GM19397 (cell line): ENCODE data around the gene CD247.

Experiments
- ATAC-seq: cut with Tn5 transposase; IDR thresholded peaks from one replicate; pipeline ENCODE4 v1.9.1; 2021; ENCODE audit warnings: mild to moderate bottlenecking, moderate library complexity; ENCODE audit not compliant: unreplicated experiment

The CD247 gene

GRCh38 chr1:167463875-167464575, 54.3 kb downstream of the CD247 start:
- no peak for ATAC-seq

DNA sequence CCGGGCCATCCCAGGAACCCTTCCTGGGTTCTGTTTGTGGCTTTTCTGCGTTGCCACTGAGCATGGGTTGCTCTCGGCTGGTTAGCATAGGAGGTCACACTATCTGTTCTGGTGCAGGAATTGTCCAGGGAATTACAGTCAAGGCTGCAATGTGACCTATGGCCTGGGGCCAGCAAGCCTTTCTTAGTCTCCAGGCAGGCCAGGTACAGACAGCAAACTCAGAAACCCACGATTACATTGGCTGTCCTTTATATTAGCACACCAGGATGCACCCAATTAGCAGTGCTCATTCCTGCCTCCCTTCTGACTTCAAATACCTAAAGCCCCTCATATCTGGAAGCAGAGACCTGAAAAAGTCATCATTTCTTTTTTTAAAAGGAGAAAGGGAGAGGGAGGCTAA, 55.2 kb downstream of the CD247 start:
- no peak for ATAC-seq

DNA sequence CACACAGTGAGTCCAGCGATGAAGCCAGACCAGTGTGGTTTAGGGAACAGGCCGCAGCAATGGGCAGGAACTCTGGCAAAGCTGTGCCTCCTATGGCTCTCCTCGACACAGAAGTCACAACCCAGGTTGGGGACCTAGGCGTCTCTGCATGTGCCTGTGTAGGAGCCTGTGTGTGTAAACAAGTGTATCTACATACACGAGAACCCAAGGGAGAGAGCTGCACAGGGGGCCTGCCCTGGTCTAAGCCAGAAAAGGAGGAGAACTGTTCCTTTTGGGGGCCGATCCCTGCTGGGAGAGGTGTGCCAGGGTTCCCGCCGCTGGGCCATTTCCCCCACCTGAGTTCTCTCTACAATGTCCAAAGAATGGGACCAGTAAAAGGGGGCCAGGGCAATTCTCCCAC, 56.0 kb downstream of the CD247 start:
- ATAC-seq: no peak

- no peak for ATAC-seq
These were observed 57.5 kb downstream of the CD247 start for GRCh38 chr1:167460836-167461235.

GRCh38 chr1:167457936-167458584, 60.3 kb downstream of the CD247 start:
- ATAC-seq: no peak

- ATAC-seq: no peak
These were observed 61.4 kb downstream of the CD247 start for GRCh38 chr1:167456926-167457325.

- no peak for ATAC-seq
These were observed 61.8 kb downstream of the CD247 start for GRCh38 chr1:167456524-167456923.

GRCh38 chr1:167455786-167456446, 62.4 kb downstream of the CD247 start:
- peak; percentile 34 for ATAC-seq

DNA sequence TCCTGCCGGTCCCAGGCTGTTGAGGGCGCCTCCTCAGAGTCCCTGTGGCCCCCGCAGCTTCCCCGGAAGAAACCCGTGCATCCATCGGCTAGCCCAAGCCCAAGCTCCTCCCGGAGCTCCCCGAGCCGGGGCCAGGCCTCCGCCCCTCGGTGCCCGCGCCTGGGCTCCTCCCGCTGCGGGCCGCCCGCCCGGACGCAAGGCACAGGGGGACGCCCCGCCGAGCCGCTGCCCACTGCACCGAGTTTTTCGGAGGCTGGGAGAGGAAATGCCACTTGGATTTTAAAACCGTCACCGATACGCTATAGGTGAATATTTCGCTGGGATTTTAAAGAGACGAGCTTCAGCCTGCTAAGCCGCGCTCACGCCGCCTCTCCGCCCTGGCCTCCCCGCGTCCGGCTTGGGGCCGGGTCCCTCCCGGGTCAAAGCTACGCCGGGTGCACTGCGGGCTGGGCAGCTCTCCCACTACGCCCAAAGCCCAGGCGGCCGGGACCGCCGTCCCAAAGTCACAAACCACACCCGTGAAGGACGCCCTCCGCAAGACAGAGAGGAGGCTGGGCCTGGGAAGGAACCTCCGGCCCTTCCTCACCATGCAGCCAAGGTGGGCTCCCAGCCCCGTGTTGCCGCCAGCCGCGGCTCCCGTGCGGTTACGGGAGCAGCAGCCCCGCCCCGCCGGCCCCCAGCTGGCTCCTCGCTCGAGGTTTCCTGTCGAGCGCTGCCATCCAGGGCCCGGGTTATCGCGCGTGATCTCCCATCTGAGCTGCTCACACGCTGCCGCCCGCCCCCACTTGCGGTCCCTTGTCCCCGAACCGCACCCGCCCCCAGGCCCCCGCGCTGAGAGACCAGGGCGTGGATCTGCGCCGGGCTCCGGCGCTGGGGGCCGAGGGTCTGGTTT, 63.2 kb downstream of the CD247 start:
- peak; percentile 59 for ATAC-seq

- no peak for ATAC-seq
These were observed 63.9 kb downstream of the CD247 start for GRCh38 chr1:167454304-167454893.

GRCh38 chr1:167453123-167453522, 65.2 kb downstream of the CD247 start:
- ATAC-seq: no peak

DNA sequence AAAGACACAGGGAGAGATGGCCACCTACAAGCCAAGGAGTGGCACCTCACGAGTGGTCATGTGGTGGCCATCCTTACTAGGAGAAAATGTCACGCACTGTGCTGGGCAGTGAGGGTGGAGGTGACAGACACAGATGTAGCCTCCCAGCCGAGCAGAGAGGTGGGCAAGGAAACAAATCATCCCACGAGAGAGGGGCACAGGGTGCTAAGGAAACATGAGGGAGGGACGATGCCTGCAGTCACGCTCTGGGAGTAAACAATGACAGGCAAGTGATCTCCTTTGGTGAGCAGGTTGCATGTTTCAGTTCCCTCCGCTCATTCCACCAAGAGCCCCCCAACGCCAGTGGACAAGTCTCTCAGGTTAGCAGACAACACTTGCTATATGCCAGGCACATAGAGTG, 65.8 kb downstream of the CD247 start:
- no peak for ATAC-seq

DNA sequence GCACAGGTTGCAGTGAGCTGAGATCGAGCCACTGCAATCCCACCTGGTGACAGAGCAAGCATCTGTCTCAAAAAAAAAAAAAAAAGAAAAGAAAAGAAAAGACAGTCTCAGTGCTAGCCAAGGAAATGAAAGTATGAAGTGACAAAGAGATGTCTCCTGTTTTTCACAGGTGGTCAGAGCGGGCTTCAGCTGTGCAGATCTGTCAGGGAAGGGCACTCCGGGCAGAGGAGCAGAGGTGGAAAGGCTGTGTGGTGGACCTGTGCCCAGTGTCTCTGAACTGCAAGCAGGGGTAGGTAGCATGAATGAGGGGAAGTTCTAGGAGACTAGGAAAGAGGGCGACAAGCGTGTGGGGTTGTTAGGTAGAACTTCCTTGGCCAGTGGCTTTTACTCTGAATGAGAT, 67.5 kb downstream of the CD247 start:
- ATAC-seq: no peak

GRCh38 chr1:167447521-167448136, 70.7 kb downstream of the CD247 start:
- ATAC-seq: no peak

DNA sequence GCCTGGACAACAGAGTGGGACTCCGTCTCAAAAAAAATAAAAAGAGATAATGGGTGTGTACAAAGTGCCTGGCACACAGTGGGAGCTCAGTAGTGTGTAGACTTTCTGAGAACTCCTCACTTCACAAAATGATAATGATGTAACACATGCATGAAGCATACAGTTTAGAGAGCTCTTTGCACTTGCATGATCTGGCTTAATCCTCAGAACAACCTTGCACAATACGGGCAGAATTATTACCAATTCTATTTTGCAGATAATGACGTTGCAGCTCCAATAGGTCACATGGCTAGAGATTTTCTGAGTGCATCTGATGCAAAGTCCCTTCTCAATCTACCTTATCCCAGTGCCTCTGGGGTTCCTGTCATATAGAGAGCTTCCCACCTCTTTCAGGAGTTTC, 71.4 kb downstream of the CD247 start:
- no peak for ATAC-seq

DNA sequence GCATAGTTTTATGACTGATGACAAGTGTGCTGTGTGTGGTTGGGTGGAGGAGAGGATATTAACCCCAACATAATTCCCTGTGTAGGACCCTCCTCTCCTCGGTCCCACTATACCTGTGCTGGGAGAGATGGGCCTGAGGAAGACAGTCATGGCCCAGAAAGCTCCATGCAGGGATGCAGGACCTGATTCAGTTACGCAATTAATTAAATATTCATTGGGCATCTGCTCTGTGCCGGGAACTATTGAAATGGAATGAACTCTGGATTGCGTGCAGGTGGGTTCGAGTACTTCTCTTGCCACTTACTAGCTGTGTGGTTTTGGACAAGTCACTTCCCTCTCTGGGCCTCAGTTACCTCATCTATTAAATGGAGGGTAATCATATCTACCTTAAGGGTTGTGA, 74.6 kb downstream of the CD247 start:
- ATAC-seq: no peak

- ATAC-seq: no peak
These were observed 75.3 kb downstream of the CD247 start for GRCh38 chr1:167442854-167443565.

DNA sequence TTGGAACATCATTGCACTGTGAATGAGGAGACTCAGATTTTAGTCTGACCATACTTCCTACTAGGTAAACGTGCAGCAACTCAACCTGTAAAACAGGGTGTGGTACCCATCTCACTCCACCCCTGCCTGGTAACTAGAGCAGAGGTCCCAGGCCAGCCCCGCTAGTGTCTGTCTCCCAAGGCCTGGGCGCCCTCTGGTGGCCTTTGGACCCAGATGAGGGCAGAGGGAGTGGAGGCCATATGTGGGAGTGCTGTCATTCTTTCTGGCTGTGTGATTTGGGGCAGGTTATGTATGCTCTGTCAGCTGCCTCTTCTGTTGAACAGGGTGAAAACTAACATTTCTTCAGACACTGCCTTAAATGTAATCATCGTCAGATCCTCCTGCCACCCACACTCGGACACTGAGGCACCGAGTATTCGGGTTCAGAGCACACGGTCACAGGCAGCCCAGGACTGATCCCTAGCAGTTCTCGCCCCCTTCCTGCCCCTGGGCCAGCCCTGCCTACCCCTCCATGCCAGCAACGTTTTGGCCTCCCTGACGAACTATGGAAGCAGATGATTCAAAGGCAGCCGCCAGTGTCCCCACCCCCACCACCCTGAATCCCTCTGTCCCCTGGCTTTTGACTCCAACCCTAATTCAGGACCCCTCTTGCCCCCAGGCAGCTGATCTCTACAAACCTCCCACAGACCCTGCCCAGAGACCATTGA, 76.0 kb downstream of the CD247 start:
- peak; percentile 84 for ATAC-seq

GRCh38 chr1:167441222-167441621, 77.1 kb downstream of the CD247 start:
- ATAC-seq: no peak
